Small intestine (tissue), 7 donors: ENCODE results near the gene INPP4A. TPM values are rescaled to one million over a fixed set of nuclear protein-coding genes. Genes with fewer than 3 reads are reported as not detected.

Experiments used
- DNase-seq, 2 donors: peaks; one replicate each; pipeline versions ENCODE4 v3.0.0 to v3.0.0-alpha.2; 2013
- FAIRE-seq: peaks from 2 replicates; lab custom pipeline; 2012; peaks lifted over from hg19 to GRCh38; lab: Jason Lieb, UNC
- H3K27ac ChIP-seq, 3 donors: one replicate each; pipeline ENCODE4 v1.5.1; 2013; ENCODE audit warnings: low read length in 2 of 3, mild to moderate bottlenecking in 2 of 3, control low read depth in 1 of 3, inconsistent platforms in 1 of 3, low read depth in 1 of 3, moderate library complexity in 1 of 3
- H3K27me3 ChIP-seq, 3 donors: one replicate each; pipeline ENCODE4 v1.6.1; 2013; ENCODE audit warnings: low read length in 3 of 3, inconsistent platforms in 1 of 3; ENCODE audit not compliant: control insufficient read depth in 3 of 3, insufficient read depth in 3 of 3
- H3K36me3 ChIP-seq, 3 donors: one replicate each; pipeline ENCODE4 v1.6.1; 2013; ENCODE audit warnings: low read length in 3 of 3, inconsistent platforms in 1 of 3, low read depth in 1 of 3, mild to moderate bottlenecking in 1 of 3, moderate library complexity in 1 of 3; ENCODE audit not compliant: control insufficient read depth in 3 of 3, insufficient read depth in 2 of 3
- H3K4me1 ChIP-seq, 3 donors: one replicate each; pipeline ENCODE4 v1.6.1; 2013; ENCODE audit warnings: low read length in 2 of 3, inconsistent platforms in 1 of 3, low read depth in 1 of 3, mild to moderate bottlenecking in 1 of 3, moderate library complexity in 1 of 3; ENCODE audit not compliant: control insufficient read depth in 3 of 3, insufficient read depth in 2 of 3
- H3K4me3 ChIP-seq, 3 donors: one replicate each; pipeline ENCODE4 v1.5.1; 2013; ENCODE audit warnings: low read length in 3 of 3, control low read depth in 1 of 3, inconsistent platforms in 1 of 3, low read depth in 1 of 3, mild to moderate bottlenecking in 1 of 3, moderate library complexity in 1 of 3
- H3K9me3 ChIP-seq, 2 donors: one replicate each; pipeline ENCODE4 v1.6.1; 2013; ENCODE audit warnings: low read depth in 1 of 2, low read length in 1 of 2; ENCODE audit not compliant: control insufficient read depth in 2 of 2, insufficient read depth in 1 of 2
- WGBS, 3 donors: extraction: QIAGEN DNeasy Blood & Tissue Kit; methylation state at CpG; one replicate each; pipeline ENCODE4 v1.1.7; 2013; 5-methylcytosine and 5-hydroxymethylcytosine counted together
- polyA plus RNA-seq, 4 donors: library from polyadenylated mRNA; stranded (reverse) in 3 of 4; unstranded in 1 of 4; fragments of 200-250 nt in 3 of 4; fragments of 120-200 nt in 1 of 4; gene quantifications; one replicate each; pipeline versions ENCODE4 v1.2.1 to v1.2.3, GENCODE V29; 2013
- donor health status: healthy with polysubstance abuse.
- donor health status: control.
- donor health status: control.
- donor health status: Bipolar disorder and iron deficiency.
- donor health status: healthy.

INPP4A gene
- polyA plus RNA-seq, 4 donors, result 1.6 to 8.3 (median 4.1) TPM

DNA sequence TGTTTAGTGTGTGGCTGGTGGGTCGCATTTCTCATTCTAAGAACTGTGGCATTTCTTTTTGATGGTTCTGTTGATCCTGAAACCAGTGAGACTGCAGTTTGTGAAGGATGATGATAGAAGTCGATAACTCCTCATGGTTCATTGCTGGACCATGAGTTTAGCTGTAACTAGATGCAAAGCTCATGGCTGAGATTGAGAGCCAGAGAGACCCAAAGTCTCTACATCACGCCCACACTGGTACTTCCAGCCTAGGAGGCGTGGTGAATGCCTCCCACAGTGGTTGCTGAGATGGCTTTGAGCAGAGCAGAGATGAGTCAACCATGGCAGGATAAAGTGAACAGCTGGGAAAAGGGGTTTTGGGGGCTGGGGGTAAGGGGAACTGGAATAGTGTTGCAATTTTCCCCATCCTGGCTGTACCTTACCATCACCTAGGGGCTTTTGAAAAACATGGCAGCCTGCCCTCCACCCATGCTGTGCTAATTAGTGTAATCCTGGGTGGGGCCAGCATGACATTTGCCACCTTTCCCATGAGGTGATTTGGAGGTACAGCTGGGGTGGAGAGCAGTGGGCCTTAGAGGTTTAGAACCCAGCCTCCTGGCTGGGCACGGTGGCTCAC, 24.1 kb downstream of the INPP4A start:
- no peak for FAIRE-seq
- Histone ChIP-seq H3K4me1 (peaks cover 0 to 9% (median 5%) of the 10 kb centered on the region in 3 donors), H3K4me3 (no peak overlapping the region), H3K36me3 (peaks cover 0 to 8% (median 0%) of the 10 kb centered on the region in 3 donors), H3K27me3 (no peaks in the 10 kb centered on the region), H3K27ac (peak overlapping the region in 1 of 3 donors; percentile 42), H3K9me3 (no peaks in the 10 kb centered on the region)
- no peak for DNase-seq
- WGBS, 3 donors, result 77 to 85% (median 81%) methylated on average over 5 of the region's 5 CpGs

- DNase-seq (no peak), FAIRE-seq (no peak)
- Histone ChIP-seq H3K4me1 (peaks cover 0 to 18% (median 5%) of the 10 kb centered on the region in 3 donors), H3K27me3 (no peaks in the 10 kb centered on the region), H3K27ac (no peak overlapping the region), H3K36me3 (peaks cover 0 to 8% (median 0%) of the 10 kb centered on the region in 3 donors), H3K4me3 (no peak overlapping the region), H3K9me3 (no peaks in the 10 kb centered on the region)
- WGBS, 3 donors, result 87 to 97% (median 93%) methylated on average over 11 of the region's 11 CpGs
Measured at GRCh38 chr2:98469862-98470544, 25.3 kb downstream of the INPP4A start.

- DNase-seq (no peak), FAIRE-seq (no peak)
- H3K4me3 ChIP-seq, result no peak overlapping the region
Measured at GRCh38 chr2:98470851-98471255, 26.2 kb downstream of the INPP4A start.

DNA sequence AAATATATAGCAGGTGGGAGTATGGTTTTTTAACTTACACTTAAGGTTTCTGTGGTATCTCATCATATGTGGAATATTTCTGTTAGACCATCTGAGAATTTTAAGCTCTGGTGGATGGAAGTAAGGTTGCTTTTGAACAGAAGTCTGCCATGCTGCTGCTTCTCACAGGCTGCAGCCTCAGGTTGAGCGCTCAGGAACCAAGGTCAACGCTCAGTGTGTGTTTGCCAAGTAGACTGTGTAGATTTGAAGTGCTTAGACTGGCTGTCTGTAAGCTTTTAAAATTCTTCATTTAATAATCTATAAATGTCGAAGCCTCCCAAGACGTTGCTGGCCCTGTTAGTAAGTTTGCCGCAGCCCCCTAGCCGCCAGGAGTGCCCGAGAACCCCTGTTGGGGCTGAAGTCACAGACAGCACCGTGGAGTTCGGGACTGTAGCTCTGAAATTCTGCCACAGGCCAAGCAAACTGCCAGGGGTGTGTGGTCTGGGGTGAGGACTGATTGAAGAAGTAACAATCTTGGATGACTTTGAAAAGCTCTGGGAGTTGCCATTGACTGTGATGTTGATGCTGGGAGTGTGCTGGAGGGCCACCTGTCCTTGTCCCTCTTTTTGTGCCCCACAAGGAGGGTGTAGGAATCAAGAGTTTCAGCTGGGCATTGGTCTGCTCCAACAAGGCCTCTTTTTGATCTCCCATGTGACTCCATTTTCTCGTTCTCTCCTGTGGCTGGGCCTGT, 26.9 kb downstream of the INPP4A start:
- H3K4me1 ChIP-seq, result peaks cover 0 to 20% (median 4%) of the 10 kb centered on the region in 3 donors
- no peak for FAIRE-seq
- peaks cover 0 to 8% (median 0%) of the 10 kb centered on the region in 3 donors for H3K36me3 ChIP-seq
- no peak overlapping the region for H3K4me3 ChIP-seq
- H3K27ac ChIP-seq, result peak overlapping the region in 1 of 3 donors; percentile 42
- H3K27me3 ChIP-seq, result no peaks in the 10 kb centered on the region
- DNase-seq, result no peak
- 88 to 92% (median 88%) methylated on average over 10 of the region's 10 CpGs for WGBS, 3 donors
- no peaks in the 10 kb centered on the region for H3K9me3 ChIP-seq

More at GRCh38 chr2:98470851-98471255, 26.2 kb downstream of the INPP4A start:
- no peak overlapping the region for H3K27ac ChIP-seq
- peaks cover 0 to 20% (median 0%) of the 10 kb centered on the region in 3 donors for H3K4me1 ChIP-seq
- H3K9me3 ChIP-seq, result no peaks in the 10 kb centered on the region
- H3K36me3 ChIP-seq, result peaks cover 0 to 8% (median 0%) of the 10 kb centered on the region in 3 donors
- WGBS, 3 donors, result 65 to 91% (median 77%) methylated on average over 7 of the region's 7 CpGs
- H3K27me3 ChIP-seq, result no peaks in the 10 kb centered on the region

GRCh38 chr2:98472132-98472650, 27.5 kb downstream of the INPP4A start:
- no peaks in the 10 kb centered on the region for H3K27me3 ChIP-seq
- FAIRE-seq (no peak), DNase-seq (no peak)
- H3K4me3 ChIP-seq, result no peak overlapping the region
- peak overlapping the region in 1 of 3 donors; percentile 42 for H3K27ac ChIP-seq
- H3K36me3 ChIP-seq, result peaks cover 0 to 8% (median 0%) of the 10 kb centered on the region in 3 donors
- no peaks in the 10 kb centered on the region for H3K9me3 ChIP-seq
- 77 to 90% (median 84%) methylated on average over 5 of the region's 5 CpGs for WGBS, 3 donors
- peaks cover 0 to 20% (median 4%) of the 10 kb centered on the region in 3 donors for H3K4me1 ChIP-seq

DNA sequence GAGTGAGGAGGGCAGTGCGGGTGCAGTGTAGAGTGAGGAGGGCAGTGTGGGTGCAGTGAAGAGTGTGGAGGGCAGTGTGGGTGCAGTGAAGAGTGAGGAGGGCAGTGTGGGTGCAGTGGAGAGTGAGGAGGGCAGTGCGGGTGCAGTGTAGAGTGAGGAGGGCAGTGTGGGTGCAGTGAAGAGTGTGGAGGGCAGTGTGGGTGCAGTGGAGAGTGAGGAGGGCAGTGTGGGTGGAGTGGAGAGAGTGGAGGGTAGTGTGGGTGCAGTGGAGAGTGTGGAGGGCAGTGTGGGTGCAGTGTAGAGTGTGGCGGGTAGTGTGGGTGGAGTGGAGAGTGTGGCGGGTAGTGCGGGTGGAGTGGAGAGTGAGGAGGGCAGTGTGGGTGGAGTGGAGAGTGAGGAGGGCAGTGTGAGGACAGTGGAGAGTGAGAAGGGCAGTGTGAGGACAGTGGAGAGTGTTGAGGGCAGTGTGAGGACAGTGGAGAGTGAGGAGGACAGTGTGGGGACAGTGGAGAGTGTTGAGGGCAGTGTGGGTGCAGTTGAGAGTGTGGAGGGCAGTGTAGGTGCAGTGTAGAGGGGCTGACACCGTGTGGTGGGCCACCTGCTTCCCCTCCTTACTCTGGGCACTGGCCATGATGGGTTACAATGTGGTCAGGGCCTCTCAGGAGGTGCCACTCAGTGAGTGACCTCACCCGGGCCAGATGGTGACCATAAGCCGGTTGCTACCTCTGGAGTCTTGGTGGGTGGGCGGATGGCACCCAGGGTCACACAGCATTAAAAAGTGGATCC, 28.5 kb downstream of the INPP4A start:
- no peaks in the 10 kb centered on the region for H3K27me3 ChIP-seq
- H3K4me3 ChIP-seq, result no peak overlapping the region
- DNase-seq (no peak), FAIRE-seq (no peak)
- peak overlapping the region in 2 of 3 donors; percentile 42 to 47 for H3K27ac ChIP-seq
- peaks cover 0 to 12% (median 0%) of the 10 kb centered on the region in 3 donors for H3K36me3 ChIP-seq
- H3K9me3 ChIP-seq, result no peaks in the 10 kb centered on the region
- H3K4me1 ChIP-seq, result peaks cover 0 to 20% (median 4%) of the 10 kb centered on the region in 3 donors
- 76 to 78% (median 77%) methylated on average over 9 of the region's 9 CpGs for WGBS, 3 donors

GRCh38 chr2:98473995-98474780, 29.5 kb downstream of the INPP4A start:
- no peak for FAIRE-seq
- WGBS, 3 donors, result 52 to 56% (median 54%) methylated on average over 10 of the region's 10 CpGs
- peaks cover 0 to 25% (median 6%) of the 10 kb centered on the region in 3 donors for H3K4me1 ChIP-seq

More at GRCh38 chr2:98473995-98474780, 29.5 kb downstream of the INPP4A start:
- Histone ChIP-seq H3K27ac (peak overlapping the region in 2 of 3 donors; percentile 22 to 76), H3K27me3 (no peaks in the 10 kb centered on the region), H3K4me3 (no peak overlapping the region), H3K36me3 (peaks cover 0 to 16% (median 0%) of the 10 kb centered on the region in 3 donors), H3K9me3 (no peaks in the 10 kb centered on the region)
- DNase-seq, result peak in 1 of 2 donors; percentile 39
